Measurements from ENCODE around the gene LRFN2. TPM values are rescaled to one million over a fixed set of nuclear protein-coding genes. Genes with fewer than 3 reads are reported as not detected.

Gene LRFN2
- total RNA-seq, 4 donors from 2014 or later = 0.83 TPM; not detected in 3

GRCh38 chr6:40473026-40473425, 114.1 kb downstream of the LRFN2 start:
- TF ChIP-seq POLR2A (IDR thresholded peaks at IDR 0.05) = no peak
- no peak for TF ChIP-seq CTCF (IDR thresholded peaks at IDR 0.05)
- DNase-seq = no peak
- Histone ChIP-seq H3K9me3 (no peaks in the 10 kb centered on the region), H3K27me3 (no peaks in the 10 kb centered on the region), H3K36me3 (no peaks in the 10 kb centered on the region), H3K4me1 (no peaks in the 10 kb centered on the region), H3K4me3 (no peak overlapping the region), H3K27ac (no peak overlapping the region)

- Histone ChIP-seq H3K36me3 (no peaks in the 10 kb centered on the region), H3K4me1 (no peaks in the 10 kb centered on the region), H3K4me3 (no peak overlapping the region), H3K27me3 (no peaks in the 10 kb centered on the region), H3K27ac (no peak overlapping the region), H3K9me3 (no peaks in the 10 kb centered on the region)
- TF ChIP-seq CTCF (IDR thresholded peaks at IDR 0.05) (no peak), POLR2A (IDR thresholded peaks at IDR 0.05) (no peak)
- no peak for DNase-seq
Observed at GRCh38 chr6:40472353-40472752, 114.8 kb downstream of the LRFN2 start.

- Histone ChIP-seq H3K9me3 (no peaks in the 10 kb centered on the region), H3K27me3 (no peaks in the 10 kb centered on the region), H3K27ac (no peak overlapping the region), H3K36me3 (no peaks in the 10 kb centered on the region), H3K4me1 (no peaks in the 10 kb centered on the region), H3K4me3 (no peak overlapping the region)
- no peak for DNase-seq
- TF ChIP-seq POLR2A (IDR thresholded peaks at IDR 0.05) (no peak), CTCF (IDR thresholded peaks at IDR 0.05) (no peak)
Observed at GRCh38 chr6:40471243-40471642, 115.9 kb downstream of the LRFN2 start.

- TF ChIP-seq POLR2A (IDR thresholded peaks at IDR 0.05) = no peak
- TF ChIP-seq CTCF (IDR thresholded peaks at IDR 0.05) = no peak
- H3K9me3 ChIP-seq = no peaks in the 10 kb centered on the region
- no peaks in the 10 kb centered on the region for H3K4me1 ChIP-seq
- H3K27ac ChIP-seq = no peak overlapping the region
- no peaks in the 10 kb centered on the region for H3K36me3 ChIP-seq
- H3K27me3 ChIP-seq = no peaks in the 10 kb centered on the region
- no peak overlapping the region for H3K4me3 ChIP-seq
- no peak for DNase-seq
Observed at GRCh38 chr6:40469323-40469722, 117.8 kb downstream of the LRFN2 start.

GRCh38 chr6:40466986-40467539, 120.1 kb downstream of the LRFN2 start:
- Histone ChIP-seq H3K4me3 (no peak overlapping the region), H3K36me3 (no peaks in the 10 kb centered on the region), H3K9me3 (no peaks in the 10 kb centered on the region), H3K27ac (no peak overlapping the region), H3K4me1 (no peaks in the 10 kb centered on the region), H3K27me3 (no peaks in the 10 kb centered on the region)
- no peak for TF ChIP-seq CTCF (IDR thresholded peaks at IDR 0.05)
- no peak for TF ChIP-seq POLR2A (IDR thresholded peaks at IDR 0.05)
- no peak for DNase-seq

- Histone ChIP-seq H3K9me3 (no peaks in the 10 kb centered on the region), H3K36me3 (no peaks in the 10 kb centered on the region), H3K4me3 (no peak overlapping the region), H3K27ac (no peak overlapping the region), H3K27me3 (no peaks in the 10 kb centered on the region), H3K4me1 (no peaks in the 10 kb centered on the region)
- no peak for TF ChIP-seq POLR2A (IDR thresholded peaks at IDR 0.05)
- TF ChIP-seq CTCF (IDR thresholded peaks at IDR 0.05) = no peak
- DNase-seq = no peak
Observed at GRCh38 chr6:40461643-40462042, 125.5 kb downstream of the LRFN2 start.
